ENCODE data around the gene LGI2. TPM values are rescaled to one million over a fixed set of nuclear protein-coding genes. Genes with fewer than 3 reads are reported as not detected.

The LGI2 gene
- total RNA-seq, 4 donors from 2014 or later: 4.6 to 13.7 (median 9.7) TPM

GRCh38 chr4:24984602-24985532 lies 45.9 kb downstream of the LGI2 start:
- Histone ChIP-seq H3K4me3 (no peak overlapping the region), H3K36me3 (no peaks in the 10 kb centered on the region), H3K4me1 (peaks cover 16 to 32% (median 29%) of the 10 kb centered on the region in 4 donors), H3K9me3 (peaks cover 0 to 6% (median 0%) of the 10 kb centered on the region in 4 donors), H3K27ac (replicated peaks in 1 of 4) (peak overlapping the region in 1 of 4 donors; percentile 50), H3K27me3 (no peaks in the 10 kb centered on the region)
- no peak for DNase-seq (ENCODE audit: extremely low spot score)
- TF ChIP-seq CTCF (IDR thresholded peaks at IDR 0.05): peak in 1 of 3 experiments; percentile 12
- TF ChIP-seq POLR2A (IDR thresholded peaks at IDR 0.05; ENCODE audit: low read depth): no peak
- intact Hi-C loops (cut with DNase I): loop anchor here (5.0 kb wide), 2 partner anchors 52 to 188 kb away; partner anchors contain the start of gene SOD3
- 57% methylated on average over 5 of the region's 6 CpGs for WGBS

DNA sequence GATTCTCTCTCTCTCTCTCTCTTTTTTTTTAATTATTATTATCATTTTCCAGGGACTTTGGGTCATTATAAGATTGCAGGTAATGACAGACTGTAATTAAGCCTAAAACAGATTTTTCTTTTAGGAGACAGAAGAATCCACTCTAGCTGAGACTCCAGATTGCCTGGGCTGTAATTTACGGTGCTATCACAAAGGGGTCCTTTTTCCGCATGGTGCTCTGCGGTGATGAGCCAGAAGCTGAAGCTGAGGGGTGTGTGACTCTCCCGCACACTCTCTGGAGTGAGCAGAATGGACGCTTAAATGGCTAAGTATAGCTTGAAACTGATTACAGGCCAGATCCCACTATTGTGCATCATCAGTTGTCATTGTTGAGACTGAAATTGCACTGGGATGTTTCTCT lies 50.0 kb downstream of the LGI2 start:
- intact Hi-C loops (cut with DNase I): loop anchor here (2.0 to 5.0 kb wide), 3 partner anchors 57 to 183 kb away; partner anchors contain the start of gene SOD3
- Histone ChIP-seq H3K4me1 (peaks cover 23 to 42% (median 42%) of the 10 kb centered on the region in 4 donors), H3K27me3 (no peaks in the 10 kb centered on the region), H3K36me3 (no peaks in the 10 kb centered on the region), H3K4me3 (no peak overlapping the region), H3K9me3 (no peaks in the 10 kb centered on the region), H3K27ac (replicated peaks in 1 of 4) (peak overlapping the region; percentile 50 to 74 (median 64))
- no peak for DNase-seq (ENCODE audit: extremely low spot score)
- TF ChIP-seq CTCF (IDR thresholded peaks at IDR 0.05) (no peak), POLR2A (IDR thresholded peaks at IDR 0.05; ENCODE audit: low read depth) (no peak), EP300 (IDR thresholded peaks at IDR 0.05) (no peak), POLR2AphosphoS5 (IDR thresholded peaks at IDR 0.05) (no peak)
- WGBS: 75% methylated on average over 5 of the region's 5 CpGs

GRCh38 chr4:24980064-24980690 lies 50.6 kb downstream of the LGI2 start:
- Histone ChIP-seq H3K4me3 (peak overlapping the region; percentile 28 to 40 (median 34)), H3K27ac (replicated peaks in 1 of 4) (peak overlapping the region; percentile 50 to 74 (median 64)), H3K4me1 (peaks cover 23 to 41% (median 39%) of the 10 kb centered on the region in 4 donors), H3K27me3 (no peaks in the 10 kb centered on the region), H3K36me3 (no peaks in the 10 kb centered on the region), H3K9me3 (no peaks in the 10 kb centered on the region)
- 17% methylated on average over 17 of the region's 17 CpGs for WGBS
- intact Hi-C loops (cut with DNase I): loop anchor here (2.0 to 5.0 kb wide), 3 partner anchors 57 to 183 kb away; partner anchors contain the start of gene SOD3
- TF ChIP-seq POLR2AphosphoS5 (IDR thresholded peaks at IDR 0.05): peak in 1 of 2 donors; percentile 13
- TF ChIP-seq POLR2A (IDR thresholded peaks at IDR 0.05; ENCODE audit: low read depth): no peak
- peak; percentile 83 to 93 (median 88) for TF ChIP-seq CTCF (IDR thresholded peaks at IDR 0.05)
- DNase-seq (ENCODE audit: extremely low spot score): no peak

DNA sequence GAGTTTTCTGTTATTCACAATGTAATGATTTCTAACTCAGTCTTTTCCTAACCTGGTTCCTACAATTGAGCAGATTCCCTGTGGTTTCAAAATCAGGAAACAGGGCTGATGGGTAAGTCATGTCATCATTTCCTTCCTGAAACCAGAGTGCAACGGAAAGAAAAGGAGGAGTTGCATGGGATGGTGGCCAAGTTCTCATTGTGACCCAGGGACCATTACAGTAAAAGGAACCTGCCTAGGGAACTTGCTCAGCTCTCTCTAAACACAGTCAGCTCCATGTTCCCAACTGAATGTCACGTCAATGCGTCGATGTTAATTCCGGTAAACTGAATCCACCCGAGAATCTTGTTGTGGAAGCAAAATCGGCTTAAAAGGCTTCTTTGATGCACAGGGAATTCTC lies 51.2 kb downstream of the LGI2 start:
- Histone ChIP-seq H3K4me3 (peak overlapping the region; percentile 28 to 40 (median 34)), H3K27me3 (no peaks in the 10 kb centered on the region), H3K9me3 (no peaks in the 10 kb centered on the region), H3K36me3 (no peaks in the 10 kb centered on the region), H3K4me1 (peaks cover 23 to 34% (median 32%) of the 10 kb centered on the region in 4 donors), H3K27ac (replicated peaks in 1 of 4) (peak overlapping the region; percentile 50 to 74 (median 70))
- 72% methylated on average over 7 of the region's 7 CpGs for WGBS
- DNase-seq (ENCODE audit: extremely low spot score): no peak
- no peak for TF ChIP-seq POLR2A (IDR thresholded peaks at IDR 0.05; ENCODE audit: low read depth)
- no peak for TF ChIP-seq CTCF (IDR thresholded peaks at IDR 0.05)
- TF ChIP-seq EP300 (IDR thresholded peaks at IDR 0.05): peak; percentile 63
- peak; percentile 49 to 78 for TF ChIP-seq POLR2AphosphoS5 (IDR thresholded peaks at IDR 0.05)
- intact Hi-C loops (cut with DNase I): loop anchor here (5.0 kb wide), 3 partner anchors 48 to 492 kb away; partner anchors contain the start of gene CCDC149

Data from esophagus muscularis mucosa (tissue), 4 donors.